ENCODE measurements around the gene PLXNA1.

- 0 out of 2 replicates have a peak, but pooled peaks have one; percentile 86 for TF ChIP-seq CSDC2 (CRISPR knock-in tag; IDR thresholded peaks at IDR 0.05)
- peak; percentile 37; the same call in 1 of the 2 replicates for TF ChIP-seq TCF4 (CRISPR knock-in tag; IDR thresholded peaks at IDR 0.05; ENCODE audit: borderline replicate concordance)
- TF ChIP-seq ISL1 (CRISPR knock-in tag; IDR thresholded peaks at IDR 0.05), result 0 out of 2 replicates have a peak, but pooled peaks have one; percentile 26
- no peak for TF ChIP-seq RARB (CRISPR knock-in tag; IDR thresholded peaks at IDR 0.05)
- no peak for TF ChIP-seq ZNF565 (CRISPR knock-in tag; conservative IDR thresholded peaks at IDR 0.05; ENCODE audit: low read depth)
These were observed at the start of gene PLXNA1 for GRCh38 chr3:126982471-126983175.
